Activated CD8-positive, alpha-beta memory T cell treated with anti-CD3 and anti-CD28 coated beads for 48 hours (primary cell): ENCODE results near the gene HAUS7.

Source experiments
- DNase-seq, 3 experiments: peaks; one replicate each; pipeline ENCODE4 v3.0.0-alpha.2; 2020; ENCODE audit warnings: low read depth in 2 of 3, low spot score in 2 of 3

Gene HAUS7

DNA sequence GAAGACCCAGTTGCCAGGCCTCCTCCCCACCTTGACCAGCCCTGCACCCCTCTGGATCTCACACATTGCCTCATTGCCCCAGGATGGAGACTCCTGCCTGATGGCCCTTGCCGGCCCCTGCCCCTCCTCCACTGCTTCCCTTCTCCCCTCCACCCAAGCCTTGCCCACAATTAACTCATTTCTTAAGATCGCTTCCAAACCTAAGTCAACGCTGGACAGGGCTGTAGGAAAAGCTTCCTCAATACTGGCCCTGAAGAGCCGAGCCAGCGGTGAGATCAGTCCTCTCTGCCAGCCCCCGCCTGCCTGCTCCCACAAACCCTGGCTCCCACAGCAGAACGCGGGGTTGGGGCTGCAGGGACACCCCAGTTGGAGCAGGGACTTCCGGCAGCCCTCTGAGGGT, 7.5 kb upstream of the HAUS7 start:
- no peak for DNase-seq

DNA sequence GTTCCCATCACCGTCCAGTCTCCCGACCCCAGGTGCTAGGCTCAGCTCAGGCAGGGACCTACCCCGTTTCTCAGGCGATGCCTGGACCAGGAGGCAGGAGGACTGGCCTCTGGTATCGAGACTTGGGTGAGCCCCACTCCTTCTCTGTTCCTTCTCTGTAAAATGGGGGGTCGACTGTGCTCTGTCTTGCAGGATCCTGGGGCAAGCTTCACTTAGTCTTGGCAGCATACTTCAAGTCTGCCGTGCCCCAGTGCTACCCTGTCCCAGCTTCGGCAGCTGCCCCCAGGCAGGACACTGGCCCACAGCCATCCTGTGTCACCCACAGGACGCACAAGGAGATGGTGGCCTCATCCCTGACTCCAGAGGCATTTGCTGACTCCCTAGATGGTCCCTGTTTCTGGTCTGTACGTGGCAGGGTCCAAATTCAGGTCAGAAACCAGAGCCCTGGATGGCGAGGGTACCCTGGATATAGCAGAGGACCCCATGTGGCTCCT, 7.0 kb upstream of the HAUS7 start:
- no peak for DNase-seq

DNA sequence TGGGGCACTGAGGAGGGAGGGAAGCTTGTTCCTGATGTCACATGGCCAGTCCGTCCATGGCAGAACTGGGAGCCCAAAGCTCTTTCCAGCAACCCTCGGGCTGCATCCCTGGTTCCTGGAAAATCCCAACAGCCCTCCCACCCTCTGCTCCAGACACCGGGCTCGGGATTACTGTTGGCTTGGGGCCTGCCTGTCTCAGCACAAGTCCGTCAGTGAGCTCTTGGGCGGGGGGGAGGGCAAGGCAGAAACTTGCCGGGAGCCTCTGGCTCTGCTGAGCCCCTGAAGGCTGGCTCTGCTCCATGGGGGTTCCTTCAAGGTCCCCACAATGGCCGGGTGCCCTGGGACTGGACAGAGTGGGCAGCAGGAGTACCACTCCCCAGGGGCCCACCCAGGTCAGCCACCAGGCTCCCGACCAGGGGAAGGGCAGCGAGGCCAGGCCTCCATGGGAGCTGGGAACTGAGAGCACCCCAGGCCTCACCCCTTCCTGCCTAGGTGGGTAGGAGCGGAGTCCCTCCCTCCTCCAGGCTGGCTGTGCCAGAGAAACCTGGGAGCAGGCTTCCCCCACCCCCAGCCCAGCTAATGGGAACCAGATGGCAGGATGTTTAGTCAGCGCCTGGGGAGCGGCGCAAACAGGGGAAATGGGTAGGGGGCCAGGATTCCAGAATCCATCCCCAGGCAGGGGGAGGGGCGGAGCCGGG, 6.4 kb upstream of the HAUS7 start:
- no peak for DNase-seq

DNA sequence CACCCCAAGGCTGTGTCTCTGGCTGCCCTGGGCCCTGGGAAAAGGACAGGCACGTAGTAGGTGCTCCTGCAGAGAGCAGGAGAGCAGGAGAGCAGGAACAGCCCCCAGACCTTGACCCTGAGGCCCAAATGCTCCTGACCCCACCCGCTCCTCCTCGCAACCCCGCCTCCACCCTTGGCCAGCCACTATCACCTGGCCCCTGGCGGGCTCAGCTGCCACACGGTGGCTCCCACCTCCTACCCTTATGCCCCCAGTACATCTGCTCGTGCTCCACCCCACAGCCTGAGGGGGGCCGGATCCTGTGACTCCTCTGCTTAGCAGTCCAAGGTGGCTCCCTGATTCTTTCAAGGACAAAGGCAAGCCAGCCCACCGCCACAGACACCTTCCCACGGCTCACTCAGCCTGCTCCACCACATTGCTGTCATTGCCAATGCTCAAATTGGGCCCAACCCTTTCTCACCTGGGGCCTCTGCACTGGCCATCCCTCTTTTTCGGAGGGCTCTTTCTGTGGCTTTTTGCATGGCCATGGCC, 5.4 kb upstream of the HAUS7 start:
- DNase-seq, result no peak

DNA sequence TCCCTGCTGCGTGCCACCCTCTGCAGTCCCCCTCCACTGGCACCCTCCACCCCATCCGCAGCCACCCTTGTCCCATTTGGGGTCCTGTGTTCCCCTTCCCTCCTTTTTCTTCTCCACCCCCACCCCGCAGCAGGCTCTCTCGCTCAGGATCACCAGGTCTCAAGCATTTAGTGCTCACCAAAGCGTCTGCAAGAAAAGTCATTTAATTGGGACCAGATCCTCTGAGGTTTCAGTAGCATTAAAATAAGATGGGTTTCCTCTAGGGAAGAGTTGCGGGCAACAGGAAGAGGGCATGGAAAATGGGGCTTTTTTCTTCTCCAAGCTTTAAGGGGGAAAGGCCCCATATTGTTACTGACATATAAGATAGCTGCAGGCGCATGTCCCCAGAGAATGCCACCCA, 4.9 kb upstream of the HAUS7 start:
- DNase-seq, result no peak

DNA sequence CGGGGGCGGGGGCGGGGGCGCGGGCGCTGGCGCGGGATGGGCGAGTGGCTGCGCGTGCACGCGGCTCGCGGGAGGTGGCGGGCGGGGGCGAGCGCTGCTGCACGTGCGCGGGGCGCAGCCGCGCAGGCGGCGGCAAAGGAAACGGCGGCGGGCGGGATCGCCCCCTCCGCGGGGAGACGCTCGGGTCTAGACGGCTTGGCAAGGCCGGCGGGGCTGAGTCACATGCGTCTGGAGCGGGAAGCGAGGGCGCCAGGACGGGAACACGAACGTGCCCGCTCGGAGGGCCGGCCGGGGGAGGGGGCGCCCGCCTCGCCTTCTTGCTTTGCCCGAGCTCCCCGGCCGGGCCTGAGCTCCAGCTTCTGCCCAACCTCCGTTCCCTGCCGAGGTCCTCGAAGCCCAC, 4.3 kb upstream of the HAUS7 start:
- no peak for DNase-seq

DNA sequence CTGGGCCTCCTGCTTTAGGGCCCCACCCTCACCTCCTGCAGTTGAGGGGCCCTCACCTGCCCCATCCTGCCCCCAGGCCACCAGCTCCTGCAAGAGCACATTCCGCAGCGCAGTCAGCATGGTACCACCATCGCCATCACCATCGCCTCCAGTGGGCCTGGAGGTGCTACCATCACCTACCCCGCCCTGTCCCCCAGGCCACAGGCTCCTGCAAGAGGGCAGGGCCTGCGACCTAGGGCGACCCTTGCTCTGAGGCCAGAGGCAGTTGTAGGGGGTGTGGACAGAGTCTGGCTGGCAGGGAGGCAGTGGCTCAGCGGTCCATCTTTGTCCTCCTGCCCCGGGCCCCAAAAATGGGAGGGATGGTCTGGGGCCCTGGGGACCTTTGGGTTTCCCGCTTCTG, 3.9 kb upstream of the HAUS7 start:
- no peak for DNase-seq

DNA sequence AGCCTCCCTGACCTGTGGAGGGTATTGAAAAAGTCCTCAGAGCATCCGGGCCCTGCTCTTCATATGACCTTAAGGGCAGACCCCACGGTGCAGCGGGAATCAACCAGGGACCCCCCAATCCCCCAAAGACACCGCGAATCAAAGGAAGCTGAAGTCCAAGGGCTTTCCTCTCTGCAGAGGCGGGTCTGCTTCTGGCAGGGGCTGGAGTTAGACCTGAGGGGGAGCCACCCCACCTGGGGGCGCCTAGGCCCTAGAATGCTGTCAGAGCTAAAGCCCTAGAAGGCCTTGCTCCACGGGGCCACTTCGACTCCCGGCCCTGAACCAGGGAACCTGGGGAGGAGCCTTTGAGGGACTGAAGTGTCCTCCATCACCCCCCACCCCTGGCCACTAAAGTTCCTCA, 2.8 kb upstream of the HAUS7 start:
- DNase-seq, result no peak

DNA sequence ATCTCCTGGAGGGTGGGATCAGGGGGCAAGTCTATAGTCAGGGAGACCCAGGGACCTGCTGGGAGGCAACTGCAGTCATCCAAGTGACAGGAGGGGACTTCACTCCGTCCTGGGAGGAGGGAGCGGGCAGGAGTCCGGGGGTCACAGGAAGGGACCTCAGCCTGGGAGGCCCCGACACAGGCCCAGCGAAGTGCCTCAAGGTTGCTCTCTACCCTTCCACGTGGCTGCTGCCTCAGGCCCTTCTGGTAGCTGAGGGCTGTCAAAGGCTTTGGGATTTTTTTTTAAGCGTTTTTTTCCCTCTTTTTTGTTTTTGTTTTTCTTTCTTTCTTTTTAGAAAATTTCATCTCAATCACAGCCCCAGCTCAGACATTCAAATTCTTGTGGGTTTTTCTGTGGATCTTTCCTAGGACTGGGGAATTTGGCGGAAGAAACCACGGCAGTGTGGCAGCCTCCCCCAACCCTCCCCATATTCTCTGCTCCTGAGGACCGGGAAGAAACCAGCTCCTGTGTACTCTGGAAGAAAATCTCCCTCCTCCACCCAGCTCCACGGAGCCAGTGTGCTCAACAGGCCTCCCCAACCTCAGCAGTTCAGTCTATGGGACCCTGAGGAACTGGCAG, 1.4 kb upstream of the HAUS7 start:
- no peak for DNase-seq

DNA sequence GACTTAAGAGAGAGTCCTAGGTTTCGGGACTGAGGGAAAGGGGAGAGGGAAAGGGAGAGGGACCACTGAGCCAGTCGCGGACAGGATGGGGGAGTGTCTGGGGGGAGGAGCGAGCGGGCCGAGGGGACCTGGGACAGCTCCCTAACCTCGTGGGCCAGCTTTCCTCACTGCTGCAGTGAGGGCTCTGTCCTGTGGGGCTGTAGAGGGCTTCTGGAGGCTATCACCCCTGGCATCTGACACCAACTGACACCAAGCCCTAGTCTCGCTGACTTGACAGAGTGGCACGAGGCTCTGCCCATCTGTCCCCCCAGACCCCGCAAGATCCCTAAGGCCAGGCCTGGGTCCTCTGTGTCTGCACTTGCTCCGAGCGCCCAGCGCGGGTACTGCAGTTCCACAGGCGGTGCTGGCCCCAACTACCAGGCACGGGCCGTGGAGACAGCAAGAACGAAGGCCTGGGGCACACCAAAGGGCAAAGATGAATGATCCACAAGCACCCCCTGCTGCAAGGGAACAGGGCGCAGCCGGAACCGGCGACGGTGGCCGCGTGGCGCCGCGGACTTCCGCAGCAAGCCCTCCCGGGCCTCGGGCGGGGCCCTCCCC, 465 bp downstream of the HAUS7 start:
- peak in 1 of 3 experiments; percentile 25 for DNase-seq

DNA sequence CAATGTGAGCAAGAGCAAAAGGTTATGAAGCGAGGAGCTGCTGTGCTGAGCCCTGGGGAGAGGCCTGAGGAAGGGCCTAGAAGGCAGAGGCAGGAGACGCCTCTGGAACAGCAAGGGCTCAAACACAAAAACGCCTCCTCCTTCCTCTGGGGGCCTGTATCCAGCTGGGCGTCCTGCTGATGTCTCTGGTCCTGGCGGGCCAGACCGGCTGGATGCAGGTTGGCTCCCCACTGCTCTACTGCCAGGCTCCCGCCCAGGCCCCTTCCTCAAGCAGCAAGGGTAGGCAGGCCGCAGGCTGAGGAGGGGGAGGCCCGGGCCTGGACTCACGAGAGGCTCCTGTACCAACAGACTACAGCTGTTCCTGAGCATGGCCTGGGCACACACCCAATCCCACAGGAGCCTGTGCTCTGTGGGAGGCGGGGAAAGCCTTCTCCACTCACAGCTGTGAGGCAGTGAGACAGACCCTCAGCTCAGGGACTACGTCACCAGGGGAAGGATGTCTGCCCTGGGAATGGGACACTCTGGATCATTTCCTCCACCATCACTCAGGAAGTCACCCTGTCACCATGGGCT, 2.3 kb downstream of the HAUS7 start:
- DNase-seq, result no peak

DNA sequence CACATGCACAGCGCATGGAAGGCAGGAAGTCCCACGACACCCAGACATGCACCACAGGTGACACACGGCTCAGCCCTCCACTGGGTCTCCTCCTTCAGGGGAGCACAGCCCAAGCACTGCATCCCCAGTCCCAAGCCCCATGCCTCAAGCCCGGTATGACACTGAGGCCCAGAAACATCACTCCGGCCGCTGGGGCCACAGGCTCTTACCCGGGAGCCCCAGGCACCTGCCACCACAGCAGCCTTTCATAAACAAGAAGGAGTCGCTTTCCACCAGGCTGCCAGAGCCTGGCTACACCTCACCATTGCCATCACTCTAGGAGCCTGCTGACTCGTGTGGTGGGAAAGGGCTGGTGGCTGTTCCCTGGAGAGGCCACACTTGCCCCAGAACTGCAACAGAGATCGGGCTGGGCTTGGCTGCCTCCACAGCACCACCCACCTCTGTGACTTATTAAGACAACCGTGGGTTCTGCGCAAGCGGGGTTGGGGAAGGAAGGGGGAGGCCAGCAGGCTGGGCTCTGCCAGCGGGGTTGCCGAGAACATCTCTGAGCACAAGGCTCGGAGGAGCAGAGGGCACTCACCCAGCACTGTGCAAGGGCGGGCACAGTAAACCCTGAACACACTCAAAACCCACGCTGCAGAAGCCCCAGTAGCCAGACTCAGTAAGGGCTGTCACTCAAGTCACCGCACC, 4.5 kb downstream of the HAUS7 start:
- no peak for DNase-seq

DNA sequence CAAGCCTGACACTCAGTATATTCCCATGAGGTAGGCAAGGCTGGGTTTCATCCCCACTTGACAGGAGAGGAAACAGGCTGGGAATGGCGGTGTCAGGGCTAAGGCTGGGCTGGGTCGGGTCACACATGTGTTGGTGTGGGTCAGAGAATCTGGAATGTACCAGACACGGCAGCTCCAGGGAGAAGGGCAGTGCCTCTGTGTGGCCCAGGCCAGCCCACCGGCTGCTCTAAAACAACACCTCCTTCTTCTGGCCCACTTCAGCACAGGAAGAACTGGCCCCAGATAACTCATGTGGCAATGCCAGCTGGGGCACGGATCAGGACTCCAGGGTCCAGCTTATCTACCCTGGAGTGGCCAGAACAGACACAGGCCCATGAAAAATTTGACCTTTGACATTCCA, 6.3 kb downstream of the HAUS7 start:
- no peak for DNase-seq

DNA sequence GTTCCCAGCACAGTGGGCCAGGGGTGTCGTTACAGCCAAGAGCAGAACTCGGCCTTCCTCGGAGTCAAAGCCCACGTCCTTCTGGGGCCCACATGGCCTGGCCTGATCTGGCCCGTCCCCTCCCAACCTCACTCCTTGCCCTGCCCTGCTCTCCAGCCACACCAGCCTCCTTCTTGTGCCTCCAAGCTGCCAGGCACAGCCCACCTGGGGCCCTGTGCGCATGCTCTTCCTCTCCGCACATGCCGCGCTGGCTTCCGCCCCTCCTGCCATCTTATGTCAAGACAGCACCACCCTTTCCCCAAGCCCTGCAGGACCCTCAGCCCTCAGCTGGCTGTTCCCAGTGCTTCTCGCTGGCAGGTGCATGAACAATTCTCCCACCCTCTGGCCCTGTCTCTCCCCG, 6.8 kb downstream of the HAUS7 start:
- no peak for DNase-seq

DNA sequence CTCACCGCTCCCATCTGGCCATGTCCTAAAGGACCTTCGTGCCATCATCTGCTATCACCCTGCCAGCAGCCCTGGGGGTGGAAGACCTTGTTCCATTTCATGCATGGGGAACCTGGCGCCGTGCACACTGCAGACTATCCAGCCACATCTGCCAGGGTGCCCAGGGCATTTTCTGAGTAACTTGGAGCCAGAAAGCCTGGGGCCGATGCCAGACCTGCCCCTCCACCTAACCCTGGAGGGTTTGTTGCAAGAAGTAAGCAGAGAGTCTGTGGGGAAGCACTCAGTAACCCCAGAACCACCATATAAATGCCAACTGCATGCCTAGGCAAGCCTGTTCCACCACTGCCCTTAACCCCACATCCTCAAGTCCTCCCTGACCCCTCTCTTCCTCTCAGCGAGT, 7.3 kb downstream of the HAUS7 start:
- no peak for DNase-seq

DNA sequence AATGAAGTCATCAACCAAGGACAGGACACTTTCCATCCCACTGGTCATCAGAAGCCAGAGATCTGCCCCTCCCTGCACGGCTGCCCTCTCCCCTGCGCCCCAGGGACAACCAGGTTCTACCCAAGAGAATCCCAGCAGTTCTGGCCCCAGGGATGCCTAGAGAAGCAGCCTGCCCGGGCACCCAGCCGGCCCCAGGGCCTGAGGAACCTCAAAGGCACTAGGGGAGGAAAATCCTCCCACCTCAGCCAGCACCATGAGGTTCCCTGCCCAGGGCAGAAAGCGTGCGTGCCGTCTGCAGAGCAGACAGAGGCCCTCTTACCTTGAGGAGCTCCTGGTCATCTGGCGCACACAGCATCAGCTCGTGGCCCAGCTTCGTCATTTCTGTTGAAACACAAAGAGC, 8.1 kb downstream of the HAUS7 start:
- no peak for DNase-seq

DNA sequence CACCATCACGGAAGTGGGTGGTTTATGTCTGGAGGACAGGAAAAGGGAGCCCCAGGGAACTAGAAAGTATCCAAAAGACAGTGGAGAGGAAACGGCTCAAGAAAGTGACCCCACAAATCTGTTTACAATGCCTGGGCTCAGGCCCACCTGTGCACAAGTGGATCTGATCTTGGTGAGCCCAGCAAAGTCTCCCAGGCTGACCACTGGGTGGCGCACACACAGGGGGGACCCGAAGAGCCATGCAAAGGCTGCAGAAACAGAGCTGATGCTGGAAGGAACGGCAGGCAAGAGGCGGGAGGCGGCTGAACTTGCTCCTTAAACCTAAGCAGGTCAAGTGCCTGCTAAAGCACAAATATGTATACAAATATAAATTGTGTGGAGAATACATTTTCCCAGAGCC, 9.6 kb downstream of the HAUS7 start:
- no peak for DNase-seq

DNA sequence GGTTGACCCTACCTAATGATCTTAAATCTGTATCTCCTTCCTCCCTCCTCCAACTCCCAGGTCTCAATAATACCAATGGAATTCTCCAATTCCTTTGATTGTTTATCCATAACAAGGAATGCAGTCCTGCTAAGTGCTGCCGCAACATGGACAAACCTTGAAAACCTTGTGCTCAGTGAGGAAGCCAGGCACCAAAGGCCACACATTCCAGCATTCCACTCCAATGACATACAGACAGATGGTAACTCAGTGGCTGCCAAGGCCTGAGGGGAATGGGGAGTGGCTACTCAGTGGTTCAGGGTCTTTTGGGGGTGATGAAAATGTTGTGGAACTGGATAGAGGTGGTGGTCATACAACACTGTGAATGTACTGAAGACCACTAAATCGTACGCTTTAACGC, 10.4 kb downstream of the HAUS7 start:
- DNase-seq, result no peak

DNA sequence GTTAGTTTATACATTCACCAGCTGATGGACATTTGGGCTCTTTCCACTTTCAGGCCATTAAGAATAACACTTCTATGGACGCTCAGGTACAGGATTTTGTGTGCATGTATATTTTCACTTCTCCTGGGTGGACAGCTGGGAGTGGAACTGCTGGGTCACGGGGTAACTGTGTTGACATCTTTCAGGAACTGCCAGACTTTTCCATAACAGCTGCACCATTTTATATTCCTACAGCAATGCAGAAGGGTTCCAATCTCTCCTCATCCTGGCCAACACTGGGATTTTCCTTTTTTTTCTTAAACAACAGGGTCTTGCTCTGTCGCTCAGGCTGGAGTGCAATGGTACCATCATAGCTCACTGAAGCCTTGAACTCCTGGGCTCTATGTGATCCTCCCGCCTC, 11.9 kb downstream of the HAUS7 start:
- no peak for DNase-seq

DNA sequence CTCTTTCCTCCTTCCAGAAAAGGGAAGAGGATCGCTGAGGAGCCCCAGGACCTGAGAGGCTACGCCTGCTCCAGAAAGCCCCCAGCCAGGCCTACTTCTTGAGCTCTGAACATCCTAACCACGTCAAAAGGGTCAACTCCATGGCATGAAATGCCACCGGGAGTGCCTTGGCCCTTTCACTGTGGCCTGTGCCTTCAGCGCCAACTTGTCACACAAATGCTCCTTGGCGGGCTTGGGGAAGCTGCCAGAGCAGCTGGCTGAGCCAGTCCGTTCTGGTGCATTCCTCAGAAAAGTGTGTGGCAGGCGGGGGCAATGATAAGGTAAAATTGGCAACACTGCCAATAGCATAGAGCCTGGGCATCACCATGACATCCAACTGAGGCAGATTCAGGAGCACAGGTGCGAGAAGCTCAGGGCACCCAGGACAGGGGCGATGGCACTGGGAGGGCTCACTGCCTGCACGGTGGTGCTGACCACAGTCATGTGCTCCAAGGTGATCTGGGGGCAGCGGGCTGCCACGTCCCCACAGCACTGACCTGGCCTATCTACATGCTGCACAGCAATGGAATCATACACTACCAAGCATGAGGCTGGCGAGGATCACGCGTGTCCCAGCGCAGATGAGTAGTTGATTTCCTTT, 12.4 kb downstream of the HAUS7 start:
- no peak for DNase-seq
